HepG2 (cell line): ENCODE data around the gene MEI1. TPM values are rescaled to one million over a fixed set of nuclear protein-coding genes. Genes with fewer than 3 reads are reported as not detected.

ENCODE experiments used
- AKNA ChIP-seq: sonication (generic); formaldehyde crosslinking; IDR thresholded peaks from 2 replicates; pipeline ENCODE4 v1.4.0; 2020; ENCODE audit warnings: missing genetic modification reagents, borderline replicate concordance
- ATF6 ChIP-seq: sonication (generic); formaldehyde crosslinking; conservative IDR thresholded peaks from 2 replicates; pipeline ENCODE4 v1.4.0; 2020; ENCODE audit warnings: missing genetic modification reagents
- BRCA1 ChIP-seq: sonication (generic); formaldehyde crosslinking; IDR thresholded peaks from 2 replicates; pipeline ENCODE4 v1.4.0; 2020; ENCODE audit warnings: missing genetic modification reagents
- CBX1 ChIP-seq: IDR thresholded peaks from one replicate; pipeline ENCODE4 v1.6.1; 2016; ENCODE audit warnings: antibody characterized with exemption, low read depth
- CEBPZ ChIP-seq: IDR thresholded peaks from 2 replicates; pipeline ENCODE4 v1.6.1; 2012; ENCODE audit warnings: low read length, improper control_type of control experiment
- DPF2 ChIP-seq: sonication (generic); formaldehyde crosslinking; IDR thresholded peaks from 2 replicates; pipeline ENCODE4 v1.4.0; 2020; ENCODE audit warnings: mild to moderate bottlenecking, low read depth, missing genetic modification reagents, borderline replicate concordance
- ETS1 ChIP-seq: sonication (generic); formaldehyde crosslinking; IDR thresholded peaks from 2 replicates; pipeline ENCODE4 v1.4.0; 2020; ENCODE audit warnings: missing genetic modification reagents
- GLI4 ChIP-seq: sonication (generic); formaldehyde crosslinking; IDR thresholded peaks from 2 replicates; pipeline ENCODE4 v1.5.1; 2020; ENCODE audit warnings: missing genetic modification reagents, mild to moderate bottlenecking, moderate library complexity, borderline replicate concordance
- HNRNPL ChIP-seq: fragments of 200-400 bp; formaldehyde crosslinking; IDR thresholded peaks from 2 replicates; pipeline ENCODE4 v1.6.1; 2017; ENCODE audit warnings: mild to moderate bottlenecking, low read depth, low read length
- NFE2L2 ChIP-seq: fragments of 150-350 bp; IDR thresholded peaks from 2 replicates; pipeline ENCODE4 v1.6.1; 2014; ENCODE audit warnings: low read length
- PCBP2 ChIP-seq: fragments of 200-400 bp; formaldehyde crosslinking; optimal IDR thresholded peaks from 2 replicates; pipeline ENCODE3; 2018; ENCODE audit warnings: low read length, low read depth; ENCODE audit not compliant: poor library complexity, severe bottlenecking
- SP140L ChIP-seq: sonication (generic); formaldehyde crosslinking; IDR thresholded peaks from 2 replicates; pipeline ENCODE4 v1.4.0; 2020; ENCODE audit warnings: missing genetic modification reagents, borderline replicate concordance
- ZNF337 ChIP-seq: sonication (generic); formaldehyde crosslinking; IDR thresholded peaks from 2 replicates; pipeline ENCODE4 v1.5.1; 2020; ENCODE audit warnings: missing genetic modification reagents, low read depth, mild to moderate bottlenecking, borderline replicate concordance
- ZNF567 ChIP-seq: sonication (generic); formaldehyde crosslinking; IDR thresholded peaks from 2 replicates; pipeline ENCODE4 v1.8.1; 2023; ENCODE audit warnings: mild to moderate bottlenecking, missing genetic modification reagents, borderline replicate concordance
- polyA plus RNA-seq, 8 experiments: library from polyadenylated mRNA; depleted of rRNA in 3 of 8; stranded (reverse) in 7 of 8; unstranded in 1 of 8; fragments of >200 nt; fragmentation: Illumina TruSeq in 4 of 8; extraction: Trizol in 4 of 8; gene quantifications; 2 replicates each; pipeline versions ENCODE4 v1.2.1 to v1.2.3, GENCODE V29; 2011 to 2016; ENCODE audit warnings: low read depth in 4 of 8, missing spikeins in 1 of 8, mixed read lengths in 1 of 8; ENCODE audit not compliant: insufficient read depth in 1 of 8
- total RNA-seq, 5 experiments: library from RNA; depleted of rRNA; stranded (reverse); fragments of >200 nt; fragmentation: Illumina TruSeq; extraction: Trizol; gene quantifications; 2 replicates each; pipeline ENCODE4 v1.2.3, GENCODE V29; 2016; ENCODE audit warnings: low read depth in 1 of 5
- TF ChIP-seq, protein P1 (sequence below): sonication (generic); formaldehyde crosslinking; conservative IDR thresholded peaks from 2 replicates; pipeline ENCODE4 v1.4.0; 2020; ENCODE audit warnings: missing genetic modification reagents

MEI1 gene
- total and polyA plus RNA-seq, 2 of the 13 experiments (the other 11 are each of a cell fraction or from before 2014, with no cell fraction given): 0.75 to 1.9 TPM

GRCh38 chr22:41697126-41697775 lies 2.1 kb upstream of the MEI1 start (continued):
- TF ChIP-seq CEBPZ (no peak), GLI4 (CRISPR knock-in tag) (no peak), DPF2 (CRISPR knock-in tag) (no peak), CBX1 (no peak), PCBP2 (no peak), AKNA (no peak), SP140L (no peak), BRCA1 (CRISPR knock-in tag) (no peak), ZNF567 (CRISPR knock-in tag) (no peak), HNRNPL (no peak), ZNF337 (CRISPR knock-in tag) (no peak), ATF6 (no peak), ETS1 (CRISPR knock-in tag) (no peak), NFE2L2 (no peak)
- TF ChIP-seq, protein P1, sequence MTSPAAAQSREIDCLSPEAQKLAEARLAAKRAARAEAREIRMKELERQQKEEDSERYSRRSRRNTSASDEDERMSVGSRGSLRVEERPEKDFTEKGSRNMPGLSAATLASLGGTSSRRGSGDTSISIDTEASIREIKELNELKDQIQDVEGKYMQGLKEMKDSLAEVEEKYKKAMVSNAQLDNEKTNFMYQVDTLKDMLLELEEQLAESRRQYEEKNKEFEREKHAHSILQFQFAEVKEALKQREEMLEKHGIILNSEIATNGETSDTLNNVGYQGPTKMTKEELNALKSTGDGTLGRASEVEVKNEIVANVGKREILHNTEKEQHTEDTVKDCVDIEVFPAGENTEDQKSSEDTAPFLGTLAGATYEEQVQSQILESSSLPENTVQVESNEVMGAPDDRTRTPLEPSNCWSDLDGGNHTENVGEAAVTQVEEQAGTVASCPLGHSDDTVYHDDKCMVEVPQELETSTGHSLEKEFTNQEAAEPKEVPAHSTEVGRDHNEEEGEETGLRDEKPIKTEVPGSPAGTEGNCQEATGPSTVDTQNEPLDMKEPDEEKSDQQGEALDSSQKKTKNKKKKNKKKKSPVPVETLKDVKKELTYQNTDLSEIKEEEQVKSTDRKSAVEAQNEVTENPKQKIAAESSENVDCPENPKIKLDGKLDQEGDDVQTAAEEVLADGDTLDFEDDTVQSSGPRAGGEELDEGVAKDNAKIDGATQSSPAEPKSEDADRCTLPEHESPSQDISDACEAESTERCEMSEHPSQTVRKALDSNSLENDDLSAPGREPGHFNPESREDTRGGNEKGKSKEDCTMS (CRISPR knock-in tag): no peak
